Stomach (tissue), 9 donors: ENCODE data around the gene SMTNL1. TPM values are rescaled to one million over a fixed set of nuclear protein-coding genes. Genes with fewer than 3 reads are reported as not detected.

ENCODE experiments used
- DNase-seq, 2 donors: peaks; one replicate each; pipeline versions ENCODE4 v3.0.0 to v3.0.0-alpha.2; 2013 to 2019
- H3K27ac ChIP-seq, 5 donors: fragments of 200-600 bp in 4 of 5; sonication (generic) in 4 of 5; one replicate each; pipeline ENCODE4 v1.5.1; 2013 to 2019; ENCODE audit warnings: mild to moderate bottlenecking in 1 of 5, moderate library complexity in 1 of 5
- H3K27me3 ChIP-seq, 3 donors: fragments of 200-600 bp; sonication (generic); one replicate each; pipeline ENCODE4 v1.5.1; 2017 to 2019; ENCODE audit warnings: mixed run types in 1 of 3
- H3K36me3 ChIP-seq, 4 donors: fragments of 200-600 bp; sonication (generic); 1 replicate in 3 of 4; 2 replicates in 1 of 4; pipeline ENCODE4 v1.5.1; 2016 to 2019
- H3K4me1 ChIP-seq, 4 donors: fragments of 200-600 bp; sonication (generic); one replicate each; pipeline ENCODE4 v1.5.1; 2016 to 2019
- H3K4me3 ChIP-seq, 4 donors: fragments of 200-600 bp; sonication (generic) in 3 of 4; one replicate each; pipeline ENCODE4 v1.5.1; 2016 to 2019; ENCODE audit warnings: mild to moderate bottlenecking in 1 of 4
- H3K9me3 ChIP-seq, 4 donors: fragments of 200-600 bp; sonication (generic); one replicate each; pipeline ENCODE4 v1.5.1; 2016 to 2019
- EP300 ChIP-seq: sonication (generic); formaldehyde crosslinking; IDR thresholded peaks from one replicate; pipeline ENCODE4 v1.6.1; 2017; ENCODE audit warnings: antibody characterized with exemption
- POLR2A ChIP-seq, 4 donors: fragments of 450-650 bp; IDR thresholded peaks; one replicate each; pipeline ENCODE4 v1.6.1; 2016; ENCODE audit warnings: antibody characterized with exemption in 4 of 4, control low read depth in 2 of 4, mild to moderate bottlenecking in 1 of 4, moderate library complexity in 1 of 4
- POLR2AphosphoS5 ChIP-seq, 3 donors: sonication (generic); formaldehyde crosslinking; IDR thresholded peaks; one replicate each; pipeline ENCODE4 v1.6.1; 2016; ENCODE audit warnings: antibody characterized with exemption in 3 of 3
- WGBS, 5 donors: extraction: QIAGEN DNeasy Blood & Tissue Kit in 3 of 5; methylation state at CpG; one replicate each; pipeline versions ENCODE4 v1.1.5 to v1.1.7; 2013 to 2018; 5-methylcytosine and 5-hydroxymethylcytosine counted together
- intact Hi-C: fragments of 100-400 bp; cut with DNase I; formaldehyde crosslinking; loops from one replicate; pipeline ENCODE4 v1.15.1; 2023; ENCODE audit warnings: low total_unique reads
- polyA plus RNA-seq, 3 donors: library from polyadenylated mRNA; stranded (reverse); fragments of 200-250 nt; gene quantifications; one replicate each; pipeline ENCODE4 v1.2.3, GENCODE V29; 2013
- total RNA-seq, 5 donors: library from RNA; depleted of rRNA; stranded (reverse); fragments of >200 nt; gene quantifications; one replicate each; pipeline versions ENCODE4 v1.1.0 to v1.2.3, GENCODE V29; 2014 to 2016
- TF ChIP-seq, protein P1 (sequence below), 7 experiments: fragments of 450-650 bp in 4 of 7; fragments of 200-600 bp in 3 of 7; sonication (generic) in 3 of 7; IDR thresholded peaks; one replicate each; pipeline ENCODE4 v1.5.1; 2016 to 2019; ENCODE audit warnings: antibody characterized with exemption in 7 of 7, control low read depth in 2 of 7, mild to moderate bottlenecking in 1 of 7
- donor health status: healthy with polysubstance abuse.
- donor health status: Bipolar disorder and iron deficiency.
- donor health status: healthy.

The SMTNL1 gene
- total and polyA plus RNA-seq, 8 donors: not detected

DNA sequence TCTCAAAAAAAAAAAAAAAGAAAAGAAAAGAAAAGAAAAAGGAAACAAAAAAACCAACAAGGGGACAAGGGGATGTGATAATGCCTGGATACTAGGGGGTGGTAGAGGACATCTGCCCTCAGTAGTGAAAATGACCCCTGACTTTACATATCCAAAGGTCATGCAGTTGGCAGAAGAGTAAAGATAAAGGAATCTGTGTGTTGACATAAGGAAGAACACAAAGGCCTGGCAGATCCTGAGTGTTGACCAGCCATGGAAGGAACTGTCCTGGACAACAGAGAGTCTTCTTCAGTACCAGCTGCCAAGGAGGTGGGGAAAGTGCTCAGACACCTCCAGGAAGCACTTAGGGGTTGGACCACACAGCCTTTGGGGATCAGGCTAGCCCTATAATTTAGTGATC lies 34.5 kb upstream of the SMTNL1 start:
- H3K27ac ChIP-seq: peak overlapping the region in 1 of 5 donors; percentile 86
- peaks cover 0 to 40% (median 24%) of the 10 kb centered on the region in 4 donors for H3K36me3 ChIP-seq
- H3K27me3 ChIP-seq: no peaks in the 10 kb centered on the region
- TF ChIP-seq POLR2AphosphoS5 (IDR thresholded peaks at IDR 0.05) (no peak), POLR2A (IDR thresholded peaks at IDR 0.05) (no peak), EP300 (no peak)
- TF ChIP-seq, protein P1, sequence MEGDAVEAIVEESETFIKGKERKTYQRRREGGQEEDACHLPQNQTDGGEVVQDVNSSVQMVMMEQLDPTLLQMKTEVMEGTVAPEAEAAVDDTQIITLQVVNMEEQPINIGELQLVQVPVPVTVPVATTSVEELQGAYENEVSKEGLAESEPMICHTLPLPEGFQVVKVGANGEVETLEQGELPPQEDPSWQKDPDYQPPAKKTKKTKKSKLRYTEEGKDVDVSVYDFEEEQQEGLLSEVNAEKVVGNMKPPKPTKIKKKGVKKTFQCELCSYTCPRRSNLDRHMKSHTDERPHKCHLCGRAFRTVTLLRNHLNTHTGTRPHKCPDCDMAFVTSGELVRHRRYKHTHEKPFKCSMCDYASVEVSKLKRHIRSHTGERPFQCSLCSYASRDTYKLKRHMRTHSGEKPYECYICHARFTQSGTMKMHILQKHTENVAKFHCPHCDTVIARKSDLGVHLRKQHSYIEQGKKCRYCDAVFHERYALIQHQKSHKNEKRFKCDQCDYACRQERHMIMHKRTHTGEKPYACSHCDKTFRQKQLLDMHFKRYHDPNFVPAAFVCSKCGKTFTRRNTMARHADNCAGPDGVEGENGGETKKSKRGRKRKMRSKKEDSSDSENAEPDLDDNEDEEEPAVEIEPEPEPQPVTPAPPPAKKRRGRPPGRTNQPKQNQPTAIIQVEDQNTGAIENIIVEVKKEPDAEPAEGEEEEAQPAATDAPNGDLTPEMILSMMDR (IDR thresholded peaks at IDR 0.05): no peak
- no peak overlapping the region for H3K4me3 ChIP-seq
- intact Hi-C loops: no loop called here
- H3K4me1 ChIP-seq: peaks cover 37 to 53% (median 43%) of the 10 kb centered on the region in 4 donors
- no peak for DNase-seq
- H3K9me3 ChIP-seq: no peaks in the 10 kb centered on the region

DNA sequence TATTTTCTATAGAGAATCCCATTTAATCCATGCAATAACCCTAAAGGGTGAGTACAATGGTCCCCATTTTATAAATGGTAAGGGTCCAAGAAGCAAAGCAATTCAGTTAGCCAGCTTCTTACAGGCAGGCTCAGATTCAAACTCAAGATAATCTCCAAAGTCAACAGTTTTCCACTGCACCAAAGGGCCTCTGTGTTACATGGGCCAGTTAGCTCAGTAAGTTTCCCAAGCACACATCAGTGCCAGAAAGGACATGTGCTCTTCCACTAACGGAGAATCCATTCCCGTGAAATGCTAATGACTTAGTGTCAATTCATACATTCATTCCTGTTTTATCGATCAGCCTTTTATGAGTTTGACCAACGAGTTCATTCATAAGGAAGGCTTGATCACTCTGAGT lies 32.9 kb upstream of the SMTNL1 start:
- Histone ChIP-seq H3K9me3 (no peaks in the 10 kb centered on the region), H3K4me3 (no peak overlapping the region), H3K4me1 (peaks cover 26 to 37% (median 28%) of the 10 kb centered on the region in 4 donors), H3K27me3 (no peaks in the 10 kb centered on the region), H3K36me3 (peaks cover 0 to 49% (median 24%) of the 10 kb centered on the region in 4 donors), H3K27ac (no peak overlapping the region)
- TF ChIP-seq POLR2A (IDR thresholded peaks at IDR 0.05): no peak
- TF ChIP-seq POLR2AphosphoS5 (IDR thresholded peaks at IDR 0.05): no peak
- no peak for TF ChIP-seq EP300
- TF ChIP-seq, protein P1 (IDR thresholded peaks at IDR 0.05): no peak
- DNase-seq: no peak
- WGBS, 5 donors: 71 to 86% (median 83%) methylated on average over 4 of the region's 4 CpGs
- intact Hi-C loops: no loop called here

DNA sequence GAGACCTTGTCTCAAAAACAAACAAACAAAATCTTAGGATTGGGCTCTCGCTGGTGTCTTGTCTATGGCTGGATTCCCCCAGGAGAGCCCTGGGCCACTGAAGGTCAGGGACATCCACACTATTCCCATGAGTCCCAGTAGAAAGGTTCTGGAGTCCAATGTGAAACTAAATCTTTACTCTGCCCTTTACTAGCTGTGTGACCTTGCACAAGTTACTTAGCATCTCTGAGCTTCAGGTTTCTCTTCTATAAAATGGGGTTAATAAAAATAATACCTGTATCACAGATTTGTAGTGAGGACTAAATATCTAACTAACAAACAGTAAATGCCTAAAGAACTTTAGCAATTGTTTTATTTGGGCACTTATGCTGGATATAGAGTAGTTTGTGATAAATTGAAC lies 30.9 kb upstream of the SMTNL1 start:
- H3K27me3 ChIP-seq: no peaks in the 10 kb centered on the region

DNA sequence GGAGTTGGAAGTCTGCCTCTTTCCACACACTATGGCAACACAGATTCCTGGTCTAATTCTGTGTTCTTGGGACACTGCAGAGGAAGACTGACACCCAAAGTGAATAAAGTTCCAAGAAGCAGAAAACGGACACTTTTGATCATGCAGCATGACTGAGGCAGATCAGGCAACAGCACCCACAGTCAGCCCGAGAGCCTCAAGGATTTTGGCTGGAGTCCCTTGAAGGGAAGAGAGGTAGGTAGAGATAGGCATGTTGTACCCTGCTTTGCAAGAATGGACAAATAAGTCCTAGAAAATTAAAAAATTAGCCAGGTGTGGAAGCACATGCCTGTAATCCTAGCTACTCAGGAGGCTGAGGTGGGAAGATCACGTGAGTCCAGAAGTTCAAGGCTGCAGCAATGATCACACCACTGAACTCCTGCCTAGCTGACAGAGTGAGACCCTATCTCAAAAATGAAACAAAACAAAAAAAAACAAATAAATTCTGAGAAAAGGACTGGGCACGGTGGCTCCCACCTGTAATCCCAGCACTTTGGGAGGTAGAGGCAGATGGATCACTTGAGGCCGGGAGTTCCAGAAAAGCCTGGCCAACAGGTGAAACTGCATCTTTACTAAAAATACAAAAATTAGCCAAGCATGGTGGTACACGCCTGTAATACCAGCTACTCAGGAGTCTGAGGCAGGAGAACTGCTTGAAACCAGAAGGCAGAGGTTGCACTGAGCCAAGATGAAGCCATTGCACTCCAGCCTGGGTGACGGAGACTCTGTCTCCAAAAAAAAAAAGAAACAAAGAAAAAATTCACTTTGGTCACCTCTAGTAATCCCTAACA lies 28.8 kb upstream of the SMTNL1 start:
- peaks cover 0 to 40% (median 22%) of the 10 kb centered on the region in 4 donors for H3K36me3 ChIP-seq
- TF ChIP-seq, protein P1 (IDR thresholded peaks at IDR 0.05): no peak
- TF ChIP-seq EP300 (no peak), POLR2AphosphoS5 (IDR thresholded peaks at IDR 0.05) (no peak), POLR2A (IDR thresholded peaks at IDR 0.05) (no peak)
- no peak overlapping the region for H3K4me3 ChIP-seq
- no peaks in the 10 kb centered on the region for H3K27me3 ChIP-seq
- intact Hi-C loops: no loop called here
- peaks cover 0 to 13% (median 8%) of the 10 kb centered on the region in 4 donors for H3K4me1 ChIP-seq
- no peak overlapping the region for H3K27ac ChIP-seq
- no peak for DNase-seq
- WGBS, 5 donors: 85 to 88% (median 87%) methylated on average over 7 of the region's 7 CpGs
- no peaks in the 10 kb centered on the region for H3K9me3 ChIP-seq

More for the DNA sequence above, 30.9 kb upstream of the SMTNL1 start:
- Histone ChIP-seq H3K27ac (no peak overlapping the region), H3K36me3 (peaks cover 0 to 40% (median 20%) of the 10 kb centered on the region in 4 donors), H3K9me3 (no peaks in the 10 kb centered on the region), H3K4me1 (peaks cover 7 to 18% (median 10%) of the 10 kb centered on the region in 4 donors), H3K4me3 (no peak overlapping the region)
- no peak for DNase-seq
- TF ChIP-seq POLR2AphosphoS5 (IDR thresholded peaks at IDR 0.05) (no peak), EP300 (no peak), POLR2A (IDR thresholded peaks at IDR 0.05) (no peak)
- TF ChIP-seq, protein P1 (IDR thresholded peaks at IDR 0.05): no peak
- intact Hi-C loops: no loop called here
- WGBS, 5 donors: 83 to 100% (median 86%) methylated on average over 1 of the region's 1 CpG
